NCI-H1930 (cell line): ENCODE data around the gene TTLL5.

Experiments
- DNase-seq, 2 experiments: peaks; one replicate each; lab custom pipeline; 2025; lab: John Stamatoyannopoulos, UW

The TTLL5 gene

DNA sequence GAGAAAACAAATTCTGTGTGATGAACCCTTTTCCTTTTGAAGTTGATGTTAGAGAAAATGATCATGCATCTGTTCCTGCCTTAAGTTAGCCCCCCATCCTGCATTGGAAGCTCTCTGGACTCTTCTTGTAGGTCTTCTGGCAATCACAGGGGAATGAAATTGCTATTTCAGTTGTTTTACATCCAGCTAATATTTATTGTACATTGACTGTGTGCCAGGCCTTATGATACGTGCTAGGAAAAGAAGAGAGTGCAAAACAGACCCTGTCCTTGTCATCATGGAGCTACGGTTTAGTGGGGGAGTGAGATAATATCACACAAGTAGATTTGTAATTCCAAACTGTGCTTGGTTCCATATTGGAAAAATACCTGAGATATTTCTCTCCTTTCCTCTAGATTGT, 202.2 kb downstream of the TTLL5 start:
- no peak for DNase-seq

DNA sequence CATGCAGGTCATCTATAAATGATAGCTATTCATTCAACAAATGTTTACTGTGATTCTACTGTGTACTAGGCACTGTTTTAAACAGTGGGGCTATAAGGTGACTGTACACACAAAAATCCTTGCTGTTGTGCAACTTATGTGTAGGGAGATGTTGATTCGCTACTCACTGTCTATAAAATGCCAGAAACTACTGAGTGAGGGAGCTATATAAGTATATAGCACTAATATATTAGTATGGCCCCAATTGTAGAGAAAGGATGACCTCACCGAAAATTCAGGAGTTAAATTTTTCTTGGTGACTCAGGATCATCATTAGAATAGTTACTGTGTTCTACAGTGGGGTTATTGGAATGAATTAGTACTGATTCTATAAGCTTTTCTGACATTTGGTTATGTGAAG, 203.3 kb downstream of the TTLL5 start:
- no peak for DNase-seq

DNA sequence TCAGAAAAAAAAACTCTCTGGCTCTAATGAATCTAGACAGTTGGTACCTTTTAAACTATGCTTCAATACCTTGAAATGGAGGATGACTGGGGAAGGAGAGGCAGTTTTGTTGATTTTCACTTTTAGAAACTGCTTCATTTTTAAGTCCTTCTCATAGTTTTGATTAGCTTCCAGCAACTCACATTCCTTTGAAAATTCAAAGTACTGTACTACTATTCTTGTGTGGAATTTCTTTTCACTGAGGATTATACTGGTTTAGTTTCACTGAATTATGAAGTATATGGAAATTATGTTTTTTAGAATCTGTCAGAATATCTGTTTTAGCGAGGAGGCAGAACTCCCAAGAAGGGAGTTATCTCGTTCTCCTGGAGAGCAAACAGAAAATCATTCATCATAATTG, 204.5 kb downstream of the TTLL5 start:
- no peak for DNase-seq

DNA sequence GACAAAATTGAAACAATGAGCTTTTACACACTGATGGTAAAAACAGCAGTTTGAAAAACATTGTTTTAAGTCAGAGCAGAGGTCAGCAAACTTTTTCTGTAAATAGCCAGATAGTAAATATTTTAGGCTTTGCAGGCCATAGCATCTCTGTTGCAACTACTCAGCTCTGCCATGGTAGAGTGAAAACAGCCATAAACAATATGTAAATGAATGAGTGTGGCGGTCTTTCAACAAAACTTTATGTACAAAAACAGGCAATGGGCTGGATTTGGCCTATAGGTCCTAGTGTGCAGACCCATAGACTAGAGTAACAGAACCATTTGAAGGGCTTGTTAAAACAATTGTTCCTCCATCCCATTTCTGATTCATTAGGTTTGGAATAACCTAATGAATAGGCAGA, 205.9 kb downstream of the TTLL5 start:
- DNase-seq, result no peak

- DNase-seq, result no peak
These were observed 210.3 kb downstream of the TTLL5 start for GRCh38 chr14:75871181-75871880.

DNA sequence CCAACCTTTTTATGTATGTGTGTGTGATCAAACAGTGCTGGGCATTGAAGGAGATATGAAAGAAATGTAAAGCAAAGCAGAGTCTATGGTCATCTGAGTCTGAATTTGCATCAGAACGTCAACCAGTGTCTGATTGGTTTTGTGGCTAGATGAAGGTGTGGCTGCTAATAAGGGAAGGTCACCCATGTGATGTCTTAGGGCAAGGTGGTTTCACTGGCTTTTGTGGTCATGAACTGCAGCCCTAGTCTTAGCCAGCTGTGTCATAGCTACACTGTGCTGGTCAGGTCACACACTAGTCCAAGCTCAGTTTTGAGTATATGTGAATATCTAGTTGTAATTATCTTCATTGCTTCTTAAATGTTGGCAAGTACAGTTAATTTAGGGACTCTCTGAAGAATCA, 214.9 kb downstream of the TTLL5 start:
- DNase-seq, result no peak

- DNase-seq, result no peak
These were observed 215.5 kb downstream of the TTLL5 start for GRCh38 chr14:75876530-75876929.

- no peak for DNase-seq
These were observed 216.2 kb downstream of the TTLL5 start for GRCh38 chr14:75877292-75877691.

DNA sequence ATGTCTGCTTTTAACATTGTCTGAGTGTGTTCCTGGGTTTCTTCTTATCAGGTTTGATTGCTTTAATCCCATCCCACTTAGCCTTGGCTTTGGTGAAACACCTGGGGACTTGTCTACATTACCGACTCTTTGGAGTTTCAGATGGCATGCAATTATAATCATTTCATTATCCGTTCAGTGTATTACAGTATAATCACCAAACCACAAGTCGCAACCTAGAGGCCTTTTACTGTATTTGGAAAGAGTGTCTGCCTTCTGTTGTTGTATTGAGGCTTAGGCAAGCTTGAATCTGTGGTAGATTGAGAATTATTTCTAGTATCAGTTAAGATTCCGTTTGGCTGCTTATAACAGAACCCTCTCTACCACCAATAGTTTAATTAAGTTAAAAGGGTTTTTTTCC, 216.8 kb downstream of the TTLL5 start:
- DNase-seq, result peak; percentile 27 to 51

GRCh38 chr14:75879031-75879430, 218.0 kb downstream of the TTLL5 start:
- no peak for DNase-seq

- no peak for DNase-seq
These were observed 219.5 kb downstream of the TTLL5 start for GRCh38 chr14:75880512-75880911.

- no peak for DNase-seq
These were observed 220.9 kb downstream of the TTLL5 start for GRCh38 chr14:75881994-75882393.

DNA sequence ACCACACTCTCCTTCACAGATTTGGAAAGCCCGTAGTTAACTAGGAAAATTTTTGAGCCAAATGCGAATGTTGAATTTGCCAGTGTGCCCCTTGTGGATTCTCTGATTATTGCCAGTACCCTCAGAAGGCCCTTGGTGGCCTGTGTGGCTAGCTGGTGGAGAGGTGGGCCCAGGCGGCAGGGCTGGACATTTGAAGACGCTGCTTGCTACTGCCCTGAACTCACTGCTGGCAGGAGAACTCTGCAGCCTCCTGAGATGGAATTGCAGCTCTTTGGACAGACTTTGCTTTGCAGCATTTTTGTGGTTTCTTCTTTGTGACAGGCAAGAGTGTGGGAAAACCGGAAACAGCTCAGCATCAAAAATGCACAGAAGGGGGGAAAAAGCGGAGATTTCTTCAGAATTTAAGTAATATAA, 223.2 kb downstream of the TTLL5 start:
- DNase-seq, result no peak

DNA sequence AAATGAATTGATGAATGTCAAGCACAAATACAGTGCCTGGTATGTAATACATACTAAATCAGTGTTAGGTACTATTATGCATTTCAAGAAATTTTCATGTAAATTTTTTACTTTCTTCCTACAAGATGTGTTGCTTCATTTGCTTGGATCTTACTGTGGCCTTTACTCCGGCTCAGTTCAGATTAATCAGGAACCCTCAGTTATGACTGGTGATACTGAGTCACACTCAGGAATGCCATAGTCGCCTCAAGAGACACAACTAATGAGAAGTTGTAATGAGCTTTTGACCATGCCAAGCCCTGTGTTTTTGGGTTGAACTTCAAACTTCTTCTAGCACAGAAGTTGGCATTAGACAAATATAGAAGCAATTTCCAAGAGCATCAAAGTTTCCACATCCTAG, 224.8 kb downstream of the TTLL5 start:
- no peak for DNase-seq

GRCh38 chr14:75886636-75887348, 225.7 kb downstream of the TTLL5 start:
- DNase-seq, result no peak

- no peak for DNase-seq
These were observed 227.9 kb downstream of the TTLL5 start for GRCh38 chr14:75888945-75889344.

DNA sequence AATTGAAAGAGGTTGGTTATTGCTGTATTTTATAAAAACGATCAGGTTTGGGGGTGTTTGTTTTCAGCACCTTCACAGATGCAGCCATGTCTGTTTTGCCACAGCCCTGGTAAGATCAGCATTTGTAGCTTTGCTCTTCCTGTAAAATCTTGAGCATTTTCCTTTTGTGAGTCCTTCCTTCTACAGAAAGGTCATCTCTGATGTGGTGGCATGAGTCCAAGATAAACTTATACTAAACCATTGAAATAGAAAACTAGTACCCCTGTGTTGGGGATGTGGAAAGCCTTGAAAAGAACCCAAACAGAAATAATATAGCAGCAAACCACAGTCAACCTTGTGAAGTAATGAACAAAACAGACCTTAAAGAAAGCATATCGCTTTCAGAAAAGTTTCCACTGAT, 235.3 kb downstream of the TTLL5 start:
- no peak for DNase-seq

DNA sequence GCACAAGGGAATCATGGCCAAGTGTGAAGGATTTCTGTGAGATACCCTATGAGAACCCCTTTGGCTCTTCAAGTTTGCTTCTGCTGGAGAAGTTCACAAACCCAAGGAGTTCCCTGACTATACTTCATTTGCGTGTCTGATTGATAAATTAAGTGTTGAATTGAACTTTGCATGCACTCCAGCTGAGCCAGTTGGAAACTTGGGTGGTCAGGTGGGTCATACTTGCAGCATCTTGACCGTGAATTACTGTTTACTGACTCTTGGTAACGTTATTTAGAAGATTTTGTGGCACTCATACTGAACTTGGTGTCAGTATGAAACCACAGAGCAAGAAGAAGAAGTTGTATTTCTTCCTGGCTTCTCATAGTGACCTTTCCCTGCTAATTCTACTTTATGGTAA, 243.3 kb downstream of the TTLL5 start:
- no peak for DNase-seq

- no peak for DNase-seq
These were observed 244.3 kb downstream of the TTLL5 start for GRCh38 chr14:75905147-75905904.

- DNase-seq, result no peak
These were observed 245.2 kb downstream of the TTLL5 start for GRCh38 chr14:75906228-75906627.

DNA sequence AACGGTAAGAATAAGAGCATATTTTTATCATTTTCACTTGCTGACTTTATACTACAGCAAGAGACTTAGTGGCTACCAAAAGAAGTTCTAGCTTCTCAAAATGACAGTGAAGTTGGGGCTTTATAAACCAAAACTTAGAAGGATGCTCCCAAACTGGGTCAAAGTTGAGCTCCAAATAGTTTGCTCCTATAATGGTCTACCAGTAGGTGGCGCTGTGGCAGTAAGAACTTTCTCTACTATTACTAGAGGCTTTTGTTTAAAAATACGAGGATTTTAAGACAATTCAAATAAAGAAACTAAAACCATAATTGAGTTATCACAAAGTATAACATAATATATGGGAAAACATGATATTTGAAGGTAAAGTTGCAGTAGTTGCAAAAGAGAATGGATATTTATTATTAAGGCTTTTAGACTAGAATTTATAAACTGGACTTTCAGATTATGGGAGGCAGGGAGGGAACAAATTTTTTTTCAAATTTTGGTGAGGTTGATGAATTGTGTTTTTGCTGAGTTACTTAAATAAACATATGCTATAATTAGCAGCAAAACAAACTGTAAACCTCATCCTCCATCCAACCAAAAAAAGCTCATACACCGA, 245.7 kb downstream of the TTLL5 start:
- peak; percentile 13 to 29 for DNase-seq

DNA sequence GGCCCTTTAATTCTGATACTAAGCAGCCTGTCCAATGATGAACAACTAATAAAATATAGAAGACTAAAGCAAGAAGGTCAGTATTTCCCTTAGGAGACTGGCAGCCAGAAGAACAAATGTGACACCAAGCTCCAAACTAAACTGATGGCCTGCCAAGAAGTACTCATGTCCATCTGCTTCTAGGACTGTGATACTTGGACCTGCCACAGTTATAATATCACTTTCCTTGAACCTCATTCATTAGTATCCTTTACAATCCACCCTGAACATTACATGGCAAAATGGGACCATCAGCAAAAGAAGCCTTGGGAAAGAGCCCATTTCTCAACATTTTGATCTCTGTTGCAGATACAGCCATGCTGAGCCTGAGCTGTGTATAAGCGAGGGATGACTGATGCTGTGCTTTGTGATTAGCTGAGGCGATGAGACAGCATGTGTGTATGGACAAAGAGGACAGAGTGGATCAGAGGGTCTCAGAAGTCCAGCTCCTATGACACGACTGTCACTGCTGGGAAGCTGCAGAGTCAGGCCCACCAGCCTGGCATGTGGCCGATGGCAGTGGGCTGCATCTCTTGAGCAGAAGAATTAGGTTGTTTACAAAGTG, 246.8 kb downstream of the TTLL5 start:
- no peak for DNase-seq
